Astrocyte of the cerebellum (primary cell): ENCODE results near the gene MAP2.

Source experiments
- DNase-seq: peaks from one replicate; pipeline ENCODE4 v3.0.0-alpha.2; 2011; ENCODE audit warnings: low read depth
- H3K4me3 ChIP-seq: 2 replicates; pipeline ENCODE4 v1.5.1; 2011; ENCODE audit warnings: mild to moderate bottlenecking, low read depth, low read length, moderate library complexity
- in situ Hi-C: cut with HindIII; loops from 2 replicates; pipeline ENCODE4 v1.10.0; 2017; ENCODE audit warnings: low sequenced_read_pairs
- TF ChIP-seq, protein P1 (sequence below): IDR thresholded peaks from 2 replicates; pipeline ENCODE4 v1.5.1; 2012; ENCODE audit warnings: low read length, low read depth, moderate library complexity, mild to moderate bottlenecking; ENCODE audit errors: missing control alignments

The MAP2 gene

DNA sequence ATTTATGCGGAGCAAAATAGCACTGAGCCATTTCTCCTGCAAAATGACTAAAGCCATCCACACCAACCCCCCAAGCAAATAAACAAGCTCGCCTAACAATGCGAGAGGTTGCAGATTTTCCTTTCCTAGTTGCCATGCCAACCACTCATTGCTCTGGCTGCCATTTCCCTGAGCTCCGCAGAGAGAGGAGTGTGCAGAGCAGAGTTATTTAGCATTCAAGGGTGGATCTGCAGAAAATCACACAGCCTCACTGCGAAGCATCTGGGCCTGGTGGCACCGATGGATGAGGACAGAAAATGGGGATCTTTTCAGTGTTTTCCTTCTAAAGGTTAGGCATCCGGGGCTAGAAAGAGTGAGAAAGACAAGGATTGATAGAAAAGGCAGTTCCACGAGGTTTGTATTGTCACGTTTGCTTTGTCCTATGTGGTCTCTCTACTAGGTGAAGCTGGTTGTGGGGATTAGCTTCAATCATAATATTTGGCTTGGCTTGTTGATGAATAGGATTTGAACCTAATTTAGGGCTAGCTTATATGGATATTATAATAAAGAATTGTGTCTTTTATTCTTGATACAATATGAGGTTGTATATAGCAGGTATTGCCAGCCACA lies 237.5 kb downstream of the MAP2 start:
- in situ Hi-C loops: no loop called here
- TF ChIP-seq, protein P1, sequence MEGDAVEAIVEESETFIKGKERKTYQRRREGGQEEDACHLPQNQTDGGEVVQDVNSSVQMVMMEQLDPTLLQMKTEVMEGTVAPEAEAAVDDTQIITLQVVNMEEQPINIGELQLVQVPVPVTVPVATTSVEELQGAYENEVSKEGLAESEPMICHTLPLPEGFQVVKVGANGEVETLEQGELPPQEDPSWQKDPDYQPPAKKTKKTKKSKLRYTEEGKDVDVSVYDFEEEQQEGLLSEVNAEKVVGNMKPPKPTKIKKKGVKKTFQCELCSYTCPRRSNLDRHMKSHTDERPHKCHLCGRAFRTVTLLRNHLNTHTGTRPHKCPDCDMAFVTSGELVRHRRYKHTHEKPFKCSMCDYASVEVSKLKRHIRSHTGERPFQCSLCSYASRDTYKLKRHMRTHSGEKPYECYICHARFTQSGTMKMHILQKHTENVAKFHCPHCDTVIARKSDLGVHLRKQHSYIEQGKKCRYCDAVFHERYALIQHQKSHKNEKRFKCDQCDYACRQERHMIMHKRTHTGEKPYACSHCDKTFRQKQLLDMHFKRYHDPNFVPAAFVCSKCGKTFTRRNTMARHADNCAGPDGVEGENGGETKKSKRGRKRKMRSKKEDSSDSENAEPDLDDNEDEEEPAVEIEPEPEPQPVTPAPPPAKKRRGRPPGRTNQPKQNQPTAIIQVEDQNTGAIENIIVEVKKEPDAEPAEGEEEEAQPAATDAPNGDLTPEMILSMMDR: no peak
- DNase-seq: no peak
- H3K4me3 ChIP-seq: no peak overlapping the region

- in situ Hi-C loops: no loop called here
- TF ChIP-seq, protein P1: no peak
- H3K4me3 ChIP-seq: no peak overlapping the region
- no peak for DNase-seq
Observed at GRCh38 chr2:209662021-209662420, 238.2 kb downstream of the MAP2 start.

GRCh38 chr2:209663139-209663538 lies 239.3 kb downstream of the MAP2 start:
- no peak for DNase-seq

DNA sequence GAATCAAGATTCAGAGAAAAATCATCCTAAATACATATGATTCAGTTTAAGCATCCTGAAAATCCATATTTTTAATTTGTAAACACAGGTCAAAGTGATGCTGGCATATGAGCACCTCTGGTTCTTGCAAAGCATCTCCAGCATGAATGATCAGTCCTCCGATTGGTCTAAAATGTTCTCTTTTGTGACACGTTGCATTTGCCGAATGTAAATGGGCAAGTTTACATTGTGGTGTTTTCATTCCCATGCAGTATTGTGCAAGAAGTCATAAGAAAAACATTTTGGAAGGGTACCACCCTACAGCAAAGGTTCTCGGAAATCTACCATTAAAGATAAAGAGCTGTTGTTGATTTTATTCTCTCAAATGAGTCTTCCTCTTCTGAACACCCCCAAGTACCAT lies 239.8 kb downstream of the MAP2 start:
- DNase-seq: no peak
- TF ChIP-seq, protein P1: no peak
- in situ Hi-C loops: no loop called here

More at GRCh38 chr2:209663139-209663538, 239.3 kb downstream of the MAP2 start:
- TF ChIP-seq, protein P1: no peak
- no peak overlapping the region for H3K4me3 ChIP-seq
- in situ Hi-C loops: no loop called here

GRCh38 chr2:209666296-209666695 lies 242.4 kb downstream of the MAP2 start:
- H3K4me3 ChIP-seq: no peak overlapping the region
- DNase-seq: no peak
- TF ChIP-seq, protein P1: no peak
- in situ Hi-C loops: no loop called here

More for the DNA sequence above, 239.8 kb downstream of the MAP2 start:
- H3K4me3 ChIP-seq: no peak overlapping the region

DNA sequence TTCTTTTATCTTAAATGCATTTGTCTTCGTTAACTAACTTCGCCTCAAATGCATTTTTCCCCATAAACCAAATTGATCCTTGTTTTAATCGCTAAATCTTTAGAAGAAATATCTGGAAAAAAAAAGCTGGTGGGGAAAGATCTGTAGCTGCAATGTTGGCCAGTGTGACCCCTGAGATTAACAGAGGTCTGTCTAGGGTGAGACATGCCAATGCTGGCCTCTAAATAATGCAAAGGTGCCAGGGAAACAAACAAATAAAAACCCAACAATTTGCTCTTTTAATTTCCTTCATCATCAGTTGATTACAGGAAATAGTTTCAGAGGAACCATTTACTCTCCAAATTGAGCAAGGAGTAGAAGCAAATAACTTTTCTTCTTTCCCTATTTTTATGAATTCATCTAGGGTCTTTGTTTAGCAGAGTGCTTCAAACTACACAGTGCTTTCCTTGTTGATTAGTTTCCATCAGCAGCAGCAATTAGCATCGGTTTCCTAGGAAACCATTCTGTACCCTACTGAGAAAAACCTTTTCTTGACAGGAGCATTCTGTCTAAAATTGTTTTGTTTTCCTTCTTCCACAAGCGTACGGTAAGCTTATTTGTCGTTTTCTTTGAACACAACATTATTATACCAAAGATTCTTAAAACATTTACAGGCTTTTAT lies 247.3 kb downstream of the MAP2 start:
- in situ Hi-C loops: no loop called here

More for the DNA sequence above, 247.3 kb downstream of the MAP2 start:
- H3K4me3 ChIP-seq: no peak overlapping the region
- TF ChIP-seq, protein P1: no peak
- no peak for DNase-seq
